Hematopoietic multipotent progenitor cell treated with erythropoietin and hydrocortisone succinate and interleukin-3 and kit ligand, for 6 days (in vitro differentiated cells): ENCODE measurements around the gene RDH13.
A peak's percentile ranks its signal among the peaks of the same experiment; 100 is the strongest.
"Not testable (repeated sequence)": the region's sequence is repeated elsewhere in the genome, so short reads cannot be mapped to it uniquely, and the experiment has no call there.

ENCODE experiments used
- DNase-seq: peaks from one replicate; pipeline ENCODE4 v3.0.0-alpha.2; 2015

Gene RDH13

GRCh38 chr19:55042688-55043087, 20.3 kb downstream of the RDH13 start:
- DNase-seq, result no peak

- no peak for DNase-seq
Measured at GRCh38 chr19:55042344-55042678, 20.6 kb downstream of the RDH13 start.

- DNase-seq, result peak; percentile 52
Measured at GRCh38 chr19:55041627-55042343, 21.2 kb downstream of the RDH13 start.

- no peak for DNase-seq
Measured at GRCh38 chr19:55041244-55041626, 21.7 kb downstream of the RDH13 start.

- not testable (repeated sequence) for DNase-seq
Measured at GRCh38 chr19:55040654-55041053, 22.3 kb downstream of the RDH13 start.

- not testable (repeated sequence) for DNase-seq
Measured at GRCh38 chr19:55037603-55038002, 25.3 kb downstream of the RDH13 start.

- no peak for DNase-seq
Measured at GRCh38 chr19:55036058-55036457, 26.9 kb downstream of the RDH13 start.

- no peak for DNase-seq
Measured at GRCh38 chr19:55034751-55035150, 28.2 kb downstream of the RDH13 start.

GRCh38 chr19:55032976-55033643, 29.8 kb downstream of the RDH13 start:
- DNase-seq, result not testable (repeated sequence)

GRCh38 chr19:55032170-55032800, 30.7 kb downstream of the RDH13 start:
- no peak for DNase-seq

- DNase-seq, result no peak
Measured at GRCh38 chr19:55031178-55031577, 31.8 kb downstream of the RDH13 start.

- DNase-seq, result no peak
Measured at GRCh38 chr19:55028757-55029156, 34.2 kb downstream of the RDH13 start.

- no peak for DNase-seq
Measured at GRCh38 chr19:55027472-55028337, 35.2 kb downstream of the RDH13 start.

GRCh38 chr19:55027140-55027471, 35.8 kb downstream of the RDH13 start:
- DNase-seq, result not testable (repeated sequence)

- DNase-seq, result no peak
Measured at GRCh38 chr19:55024111-55024510, 38.8 kb downstream of the RDH13 start.

GRCh38 chr19:55020351-55020750, 42.6 kb downstream of the RDH13 start:
- DNase-seq, result not testable (repeated sequence)

GRCh38 chr19:55018633-55019032, 44.3 kb downstream of the RDH13 start:
- no peak for DNase-seq

GRCh38 chr19:55018216-55018615, 44.7 kb downstream of the RDH13 start:
- DNase-seq, result no peak

GRCh38 chr19:55016017-55016416, 46.9 kb downstream of the RDH13 start:
- no peak for DNase-seq

- peak; percentile 33 for DNase-seq
Measured at GRCh38 chr19:55015126-55015525, 47.8 kb downstream of the RDH13 start.

GRCh38 chr19:55014714-55015113, 48.2 kb downstream of the RDH13 start:
- peak; percentile 18 for DNase-seq

GRCh38 chr19:55013596-55013995, 49.4 kb downstream of the RDH13 start:
- DNase-seq, result no peak

GRCh38 chr19:55012306-55012705, 50.6 kb downstream of the RDH13 start:
- DNase-seq, result no peak
